NCI-H146 treated with DMSO at 0.1 percent for 48 hours (cell line): ENCODE data around the gene GPR78.

ENCODE experiments used
- DNase-seq: peaks from one replicate; lab custom pipeline; 2025; ENCODE audit not compliant: unreplicated experiment; lab: John Stamatoyannopoulos, UW

GPR78 gene

GRCh38 chr4:8546766-8547107, 33.5 kb upstream of the GPR78 start:
- no peak for DNase-seq

- DNase-seq = no peak
Observed at GRCh38 chr4:8547108-8547911, 32.9 kb upstream of the GPR78 start.

- no peak for DNase-seq
Observed at GRCh38 chr4:8547912-8548730, 32.1 kb upstream of the GPR78 start.

- DNase-seq = no peak
Observed at GRCh38 chr4:8548731-8549351, 31.4 kb upstream of the GPR78 start.

- DNase-seq = no peak
Observed at GRCh38 chr4:8549352-8549931, 30.8 kb upstream of the GPR78 start.

- DNase-seq = no peak
Observed at GRCh38 chr4:8550691-8551090, 29.5 kb upstream of the GPR78 start.

- no peak for DNase-seq
Observed at GRCh38 chr4:8552024-8552423, 28.2 kb upstream of the GPR78 start.

GRCh38 chr4:8552581-8553205, 27.5 kb upstream of the GPR78 start:
- no peak for DNase-seq

- DNase-seq = no peak
Observed at GRCh38 chr4:8553216-8553615, 27.0 kb upstream of the GPR78 start.

- no peak for DNase-seq
Observed at GRCh38 chr4:8553991-8554405, 26.2 kb upstream of the GPR78 start.

- no peak for DNase-seq
Observed at GRCh38 chr4:8554555-8555100, 25.6 kb upstream of the GPR78 start.

GRCh38 chr4:8555716-8556115, 24.5 kb upstream of the GPR78 start:
- DNase-seq = no peak

- no peak for DNase-seq
Observed at GRCh38 chr4:8556341-8557150, 23.6 kb upstream of the GPR78 start.

- DNase-seq = no peak
Observed at GRCh38 chr4:8557151-8558076, 22.8 kb upstream of the GPR78 start.

- DNase-seq = no peak
Observed at GRCh38 chr4:8558080-8558960, 21.9 kb upstream of the GPR78 start.

- DNase-seq = no peak
Observed at GRCh38 chr4:8559011-8559410, 21.2 kb upstream of the GPR78 start.

- DNase-seq = no peak
Observed at GRCh38 chr4:8559524-8560264, 20.5 kb upstream of the GPR78 start.
